Measurements from ENCODE around the gene ADAMTS19. TPM values are rescaled to one million over a fixed set of nuclear protein-coding genes. Genes with fewer than 3 reads are reported as not detected.

The ADAMTS19 gene
- total and polyA plus RNA-seq, 2 of the 8 experiments (the other 6 are each of a cell fraction or from before 2014, with no cell fraction given), result 17.3 to 28.8 TPM

DNA sequence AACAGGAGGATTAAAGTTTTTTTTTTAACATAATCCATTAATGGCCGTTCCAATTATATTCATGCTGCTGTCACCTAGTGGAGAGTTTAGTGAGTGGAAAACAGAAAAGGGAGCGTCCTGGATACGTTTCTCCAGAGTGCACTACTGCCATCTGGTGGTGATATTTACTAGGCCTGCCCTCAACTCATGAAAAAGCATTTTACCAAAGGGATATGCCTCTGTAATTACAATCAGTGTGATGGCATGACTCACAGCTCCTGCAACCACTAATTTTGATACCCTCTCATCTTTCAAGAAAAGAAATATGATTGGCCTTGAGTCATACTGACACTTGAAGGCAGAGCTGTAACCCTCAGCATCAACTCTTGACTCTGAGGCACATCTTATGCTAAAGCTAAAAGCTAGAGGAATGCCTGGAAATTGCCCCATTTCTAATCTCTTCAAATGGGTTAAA is 307.9 kb downstream of the ADAMTS19 start (continued):
- TF ChIP-seq, protein P1, sequence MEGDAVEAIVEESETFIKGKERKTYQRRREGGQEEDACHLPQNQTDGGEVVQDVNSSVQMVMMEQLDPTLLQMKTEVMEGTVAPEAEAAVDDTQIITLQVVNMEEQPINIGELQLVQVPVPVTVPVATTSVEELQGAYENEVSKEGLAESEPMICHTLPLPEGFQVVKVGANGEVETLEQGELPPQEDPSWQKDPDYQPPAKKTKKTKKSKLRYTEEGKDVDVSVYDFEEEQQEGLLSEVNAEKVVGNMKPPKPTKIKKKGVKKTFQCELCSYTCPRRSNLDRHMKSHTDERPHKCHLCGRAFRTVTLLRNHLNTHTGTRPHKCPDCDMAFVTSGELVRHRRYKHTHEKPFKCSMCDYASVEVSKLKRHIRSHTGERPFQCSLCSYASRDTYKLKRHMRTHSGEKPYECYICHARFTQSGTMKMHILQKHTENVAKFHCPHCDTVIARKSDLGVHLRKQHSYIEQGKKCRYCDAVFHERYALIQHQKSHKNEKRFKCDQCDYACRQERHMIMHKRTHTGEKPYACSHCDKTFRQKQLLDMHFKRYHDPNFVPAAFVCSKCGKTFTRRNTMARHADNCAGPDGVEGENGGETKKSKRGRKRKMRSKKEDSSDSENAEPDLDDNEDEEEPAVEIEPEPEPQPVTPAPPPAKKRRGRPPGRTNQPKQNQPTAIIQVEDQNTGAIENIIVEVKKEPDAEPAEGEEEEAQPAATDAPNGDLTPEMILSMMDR (IDR thresholded peaks at IDR 0.05; ENCODE audit: control extremely low read depth in 1 of 3, insufficient read depth in 1 of 3, low read depth in 1 of 3, low read length in 3 of 3), result peak in 2 of 3 experiments; percentile 97 to 99; a peak in 3 of 4 replicates
- TF ChIP-seq CBX5 (IDR thresholded peaks at IDR 0.05; ENCODE audit: low read depth, low read length), result no peak
- TF ChIP-seq HDAC2 (IDR thresholded peaks at IDR 0.05; ENCODE audit: borderline replicate concordance in 1 of 2, low read depth in 2 of 2, low read length in 2 of 2), result no peak
- 0 out of 2 replicates have a peak, but pooled peaks have one; percentile 34 for TF ChIP-seq JUND (IDR thresholded peaks at IDR 0.05; ENCODE audit: low read length)
- no peak for TF ChIP-seq SIRT6 (IDR thresholded peaks at IDR 0.05; ENCODE audit: low read length)
- TF ChIP-seq EZH2 (IDR thresholded peaks at IDR 0.05; ENCODE audit: low read depth, low read length, severe bottlenecking), result no peak
- no peak for TF ChIP-seq KDM5A (IDR thresholded peaks at IDR 0.05; ENCODE audit: low read length)
- TF ChIP-seq FOSL1 (IDR thresholded peaks at IDR 0.05; ENCODE audit: insufficient read depth, low read depth, low read length), result no peak
- no peak for TF ChIP-seq JUN (IDR thresholded peaks at IDR 0.05; ENCODE audit: low read depth, low read length)
